Measurements from ENCODE around the gene FCAMR.
A peak's percentile ranks its signal among the peaks of the same experiment; 100 is the strongest.

FCAMR gene

GRCh38 chr1:206992790-206993189 is 22.5 kb upstream of the FCAMR start:
- DNase-seq = no peak

- DNase-seq = no peak
These were observed 17.6 kb upstream of the FCAMR start for GRCh38 chr1:206987873-206988272.

- DNase-seq = no peak
These were observed 16.6 kb upstream of the FCAMR start for GRCh38 chr1:206986885-206987284.

- DNase-seq = no peak
These were observed 16.1 kb upstream of the FCAMR start for GRCh38 chr1:206986402-206986801.

GRCh38 chr1:206985162-206985749 is 15.0 kb upstream of the FCAMR start:
- no peak for DNase-seq

GRCh38 chr1:206982216-206982615 is 12.0 kb upstream of the FCAMR start:
- peak; percentile 61 for DNase-seq

GRCh38 chr1:206979379-206980043 is 9.3 kb upstream of the FCAMR start:
- no peak for DNase-seq

- no peak for DNase-seq
These were observed 8.0 kb upstream of the FCAMR start for GRCh38 chr1:206978259-206978658.

GRCh38 chr1:206975306-206975705 is 5.0 kb upstream of the FCAMR start:
- no peak for DNase-seq

GRCh38 chr1:206974140-206974539 is 3.9 kb upstream of the FCAMR start:
- no peak for DNase-seq

GRCh38 chr1:206972728-206973127 is 2.5 kb upstream of the FCAMR start:
- no peak for DNase-seq

GRCh38 chr1:206971029-206971655 is 882 bp upstream of the FCAMR start:
- DNase-seq = no peak

GRCh38 chr1:206969090-206969489 is 1.2 kb downstream of the FCAMR start:
- no peak for DNase-seq

- DNase-seq = no peak
These were observed 3.0 kb downstream of the FCAMR start for GRCh38 chr1:206967096-206967849.

GRCh38 chr1:206965781-206966180 is 4.5 kb downstream of the FCAMR start:
- no peak for DNase-seq

- DNase-seq = no peak
These were observed 6.5 kb downstream of the FCAMR start for GRCh38 chr1:206963740-206964139.

- no peak for DNase-seq
These were observed 7.0 kb downstream of the FCAMR start for GRCh38 chr1:206963119-206963712.

GRCh38 chr1:206962272-206962671 is 8.0 kb downstream of the FCAMR start:
- no peak for DNase-seq

- no peak for DNase-seq
These were observed 8.6 kb downstream of the FCAMR start for GRCh38 chr1:206961668-206962067.

GRCh38 chr1:206960676-206961386 is 9.4 kb downstream of the FCAMR start:
- DNase-seq = no peak

GRCh38 chr1:206958144-206958543 is 12.1 kb downstream of the FCAMR start:
- DNase-seq = no peak

- no peak for DNase-seq
These were observed 12.6 kb downstream of the FCAMR start for GRCh38 chr1:206957639-206958038.
